HEK293T (cell line): ENCODE results near the gene STX5.
"Not testable (repeated sequence)": the region's sequence is repeated elsewhere in the genome, so short reads cannot be mapped to it uniquely, and the experiment has no call there.

Experiments used
- CTCF ChIA-PET: fragments of 350-600 bp; formaldehyde crosslinking; extraction: SDS; loops from one replicate; lab custom pipeline; 2021; ENCODE audit warnings: antibody characterized with exemption, inconsistent platforms; lab: Yijun Ruan, JAX
- POLR2A ChIA-PET: fragments of 350-600 bp; formaldehyde crosslinking; extraction: SDS; loops from one replicate; lab custom pipeline; 2020; ENCODE audit warnings: antibody characterized with exemption, inconsistent platforms; lab: Yijun Ruan, JAX
- DNase-seq: peaks from one replicate; pipeline ENCODE4 v3.0.0; 2012; ENCODE audit warnings: mixed read lengths; ENCODE audit errors: extremely low spot score
- ARNT ChIP-seq: fragments of 450-650 bp; IDR thresholded peaks from 2 replicates; pipeline ENCODE4 v1.6.1; 2017; ENCODE audit warnings: mild to moderate bottlenecking
- BHLHE40 ChIP-seq: fragments of 450-650 bp; IDR thresholded peaks from 2 replicates; pipeline ENCODE4 v1.6.1; 2016; ENCODE audit warnings: mild to moderate bottlenecking, moderate library complexity, borderline replicate concordance
- CTBP1 ChIP-seq: fragments of 450-650 bp; IDR thresholded peaks from 2 replicates; pipeline ENCODE4 v1.6.1; 2016; ENCODE audit warnings: borderline replicate concordance
- ELF4 ChIP-seq: fragments of 450-650 bp; IDR thresholded peaks from 2 replicates; pipeline ENCODE4 v1.6.1; 2017; ENCODE audit warnings: antibody characterized with exemption
- FOXA1 ChIP-seq: fragments of 450-650 bp; IDR thresholded peaks from 2 replicates; pipeline ENCODE4 v1.6.1; 2016; ENCODE audit warnings: mild to moderate bottlenecking
- FOXK2 ChIP-seq: fragments of 450-650 bp; IDR thresholded peaks from 2 replicates; pipeline ENCODE4 v1.6.1; 2016; ENCODE audit warnings: mild to moderate bottlenecking
- FOXM1 ChIP-seq: fragments of 450-650 bp; IDR thresholded peaks from 2 replicates; pipeline ENCODE4 v1.6.1; 2017; ENCODE audit warnings: mild to moderate bottlenecking, borderline replicate concordance
- HDGF ChIP-seq: fragments of 450-650 bp; IDR thresholded peaks from 2 replicates; pipeline ENCODE4 v1.6.1; 2017; ENCODE audit warnings: antibody characterized with exemption, borderline replicate concordance
- L3MBTL2 ChIP-seq: fragments of 450-650 bp; conservative IDR thresholded peaks from 2 replicates; pipeline ENCODE4 v1.6.1; 2016; ENCODE audit warnings: mild to moderate bottlenecking
- LEF1 ChIP-seq: fragments of 450-650 bp; IDR thresholded peaks from 2 replicates; pipeline ENCODE4 v1.6.1; 2017; ENCODE audit warnings: mild to moderate bottlenecking, borderline replicate concordance
- NFRKB ChIP-seq: fragments of 450-650 bp; IDR thresholded peaks from 2 replicates; pipeline ENCODE4 v1.6.1; 2016; ENCODE audit warnings: mild to moderate bottlenecking, moderate library complexity
- PKNOX1 ChIP-seq: fragments of 450-650 bp; IDR thresholded peaks from 2 replicates; pipeline ENCODE4 v1.6.1; 2016
- SP1 ChIP-seq: fragments of 450-650 bp; IDR thresholded peaks from 2 replicates; pipeline ENCODE4 v1.6.1; 2017
- SUZ12 ChIP-seq: fragments of 450-650 bp; IDR thresholded peaks from 2 replicates; pipeline ENCODE4 v1.6.1; 2016; ENCODE audit warnings: mild to moderate bottlenecking
- TARDBP ChIP-seq: fragments of 450-650 bp; IDR thresholded peaks from 2 replicates; pipeline ENCODE4 v1.6.1; 2016
- ZNF384 ChIP-seq: fragments of 450-650 bp; IDR thresholded peaks from 2 replicates; pipeline ENCODE4 v1.6.1; 2016

Gene STX5

GRCh38 chr11:62835336-62835735 is 3.5 kb upstream of the STX5 start:
- no peak for TF ChIP-seq NFRKB
- TF ChIP-seq SP1, result no peak
- no peak for TF ChIP-seq BHLHE40
- TF ChIP-seq ARNT, result no peak
- TF ChIP-seq ZNF384, result no peak
- no peak for TF ChIP-seq CTBP1
- TF ChIP-seq FOXM1, result no peak
- TF ChIP-seq LEF1, result no peak
- no peak for TF ChIP-seq TARDBP
- no peak for TF ChIP-seq SUZ12
- no peak for TF ChIP-seq PKNOX1
- TF ChIP-seq ELF4, result no peak
- no peak for TF ChIP-seq FOXK2
- TF ChIP-seq L3MBTL2, result no peak
- TF ChIP-seq FOXA1, result no peak
- TF ChIP-seq HDGF, result no peak
- ChIA-PET POLR2A (interaction anchor here (1.5 to 2.1 kb wide), 2 partner anchors 20 to 164 kb away, joined by 3 to 14 read pairs; partner anchors contain the start of genes LBHD1 and UQCC3), CTCF (no interaction called here)
- no peak for DNase-seq

- POLR2A ChIA-PET, result interaction anchor here (0.7 to 2.4 kb wide), 15 partner anchors 8 to 161 kb away, joined by 3 to 61 read pairs (median 7); partner anchors contain the start of genes HNRNPUL2, LBHD1, NXF1 and SLC3A2
- TF ChIP-seq LEF1 (no peak), NFRKB (no peak), FOXA1 (no peak), ZNF384 (no peak), BHLHE40 (no peak), FOXK2 (no peak), PKNOX1 (no peak), ARNT (no peak), FOXM1 (no peak), HDGF (no peak), CTBP1 (no peak), SUZ12 (no peak), L3MBTL2 (no peak), SP1 (no peak), ELF4 (no peak), TARDBP (no peak)
- CTCF ChIA-PET, result interaction anchor here (1.7 kb wide), 1 partner anchor 46 kb away, joined by 7 read pairs; no protein-coding TSS in a partner anchor
- DNase-seq, result no peak
Measured at GRCh38 chr11:62832336-62833234, 734 bp upstream of the STX5 start, which contains the start of gene TEX54. Gene TEX54 (minus strand): TSS chr11:62832841.

GRCh38 chr11:62830904-62831519 is 839 bp downstream of the STX5 start:
- peak; percentile 50 for DNase-seq
- TF ChIP-seq SUZ12 (no peak), TARDBP (0 out of 2 replicates have a peak, but pooled peaks have one; percentile 17), PKNOX1 (no peak), FOXM1 (peak; percentile 90; the same call in 1 of the 2 replicates), L3MBTL2 (no peak), ARNT (no peak)
- ChIA-PET CTCF (interaction anchor here (0.6 to 1.7 kb wide), 4 partner anchors 31 to 51 kb away, joined by 3 to 7 read pairs (median 3); no protein-coding TSS in a partner anchor), POLR2A (interaction anchor here (0.5 to 2.4 kb wide), 18 partner anchors 9 to 159 kb away, joined by 3 to 61 read pairs (median 6); partner anchors contain the start of genes HNRNPUL2, LBHD1, POLR2G and SLC3A2)

GRCh38 chr11:62828130-62828529 is 3.7 kb downstream of the STX5 start:
- CTCF ChIA-PET, result interaction anchor here (1.4 kb wide), 1 partner anchor 42 kb away, joined by 3 read pairs; no protein-coding TSS in a partner anchor
- POLR2A ChIA-PET, result interaction anchor here (2.5 to 3.4 kb wide), 2 partner anchors 12 to 22 kb away, joined by 10 to 28 read pairs; partner anchors contain the start of genes NXF1 and WDR74
- not testable (repeated sequence) for DNase-seq

GRCh38 chr11:62823677-62824076 is 8.2 kb downstream of the STX5 start:
- TF ChIP-seq ZNF384 (no peak), NFRKB (no peak), ELF4 (no peak), SUZ12 (no peak), BHLHE40 (no peak), FOXA1 (no peak), SP1 (no peak), FOXM1 (no peak)
- CTCF ChIA-PET, result interaction anchor here (1.0 to 1.1 kb wide), 2 partner anchors 17 to 38 kb away, joined by 3 read pairs; no protein-coding TSS in a partner anchor
- POLR2A ChIA-PET, result interaction anchor here (0.7 to 1.8 kb wide), 2 partner anchors 17 to 97 kb away, joined by 3 to 12 read pairs; partner anchors contain the start of gene HNRNPUL2
- DNase-seq, result no peak
